Stimulated activated CD4-positive, alpha-beta T cell treated with anti-CD3 and anti-CD28 coated beads, TNF-alpha, amount 100 ng/mL, for 24 hours (primary cell): ENCODE measurements around the gene OXCT2.

Experiments
- DNase-seq, 3 experiments: peaks; one replicate each; pipeline ENCODE4 v3.0.0-alpha.2; 2020; ENCODE audit warnings: low read depth in 3 of 3

OXCT2 gene

GRCh38 chr1:39733161-39733560, 38.0 kb downstream of the OXCT2 start:
- no peak for DNase-seq

DNA sequence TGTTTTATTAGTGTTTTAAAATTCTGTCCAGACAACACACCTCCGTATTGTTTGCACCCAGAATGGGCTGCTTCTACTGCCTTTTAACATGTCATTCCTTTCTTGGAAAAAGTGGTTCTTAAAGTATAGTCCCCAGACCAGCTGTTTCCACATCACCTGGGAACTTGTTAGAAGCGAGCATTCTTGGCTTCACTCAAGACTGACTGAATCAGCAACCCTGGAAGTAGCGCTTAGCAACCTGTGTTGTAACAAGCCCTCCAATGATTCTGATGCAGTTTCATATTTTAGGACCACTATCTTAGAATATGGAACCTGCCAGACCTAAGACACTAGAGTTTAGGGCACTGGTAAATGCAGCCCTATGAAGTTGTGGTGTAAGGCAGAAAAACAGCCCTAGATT, 38.4 kb downstream of the OXCT2 start:
- no peak for DNase-seq

DNA sequence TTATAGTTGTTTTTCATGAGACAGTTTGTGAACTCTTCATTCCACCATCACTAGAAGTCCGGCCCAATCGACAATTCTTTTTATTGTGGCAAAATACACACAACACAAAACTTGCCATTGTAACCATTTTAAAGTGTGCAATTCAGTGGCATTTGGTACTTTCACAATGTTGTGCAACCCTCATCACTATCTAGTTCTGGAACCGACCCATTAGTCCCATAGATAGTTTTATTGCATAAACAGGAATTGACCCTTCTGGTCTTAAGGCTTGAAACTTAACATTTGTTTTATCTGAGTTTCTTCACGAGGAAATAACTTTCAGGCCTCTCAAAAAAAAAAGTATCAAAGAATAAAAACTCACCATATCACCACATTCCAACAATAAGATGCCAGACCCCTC, 41.3 kb downstream of the OXCT2 start:
- no peak for DNase-seq

DNA sequence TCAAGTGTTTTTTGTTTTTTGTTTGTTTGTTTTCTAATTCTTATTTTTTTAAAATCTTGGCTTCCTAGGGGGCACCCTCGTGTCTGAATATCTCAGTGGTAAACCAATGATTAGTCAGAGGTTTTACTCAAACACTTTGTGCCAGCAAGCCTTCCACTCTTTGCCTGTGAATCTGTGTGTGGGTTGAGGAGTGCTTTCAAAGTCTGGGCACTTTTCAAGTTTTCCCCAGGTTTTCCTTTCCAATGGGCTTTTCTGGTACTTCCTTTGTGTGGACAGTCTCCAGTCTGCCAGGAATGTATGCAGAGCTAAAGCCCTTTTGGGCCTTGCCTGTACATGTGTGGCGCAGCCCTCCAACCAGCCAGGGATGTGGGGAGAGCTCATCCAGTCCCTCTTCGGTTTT, 42.1 kb downstream of the OXCT2 start:
- no peak for DNase-seq

DNA sequence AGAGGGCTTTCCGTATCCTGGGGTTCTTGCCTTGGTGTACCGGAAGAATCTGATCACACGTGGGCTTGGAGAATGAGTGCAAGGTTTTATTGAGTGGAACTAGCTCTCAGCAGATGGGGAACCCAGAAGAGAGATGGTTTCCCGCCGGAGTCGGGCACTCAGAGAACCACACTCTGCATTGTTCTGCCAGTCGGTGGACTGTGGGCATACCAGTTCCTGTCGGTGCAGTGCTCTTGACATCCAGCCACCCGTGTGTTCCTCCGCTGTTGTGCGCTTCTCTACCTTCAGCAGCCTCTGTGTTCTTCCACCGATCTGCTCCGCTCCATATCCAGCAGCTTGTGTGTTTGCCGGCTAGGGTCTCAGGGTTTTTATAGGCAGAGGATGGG, 43.2 kb downstream of the OXCT2 start:
- no peak for DNase-seq

GRCh38 chr1:39727221-39727931, 43.8 kb downstream of the OXCT2 start:
- no peak for DNase-seq

- no peak for DNase-seq
These were observed 44.5 kb downstream of the OXCT2 start for GRCh38 chr1:39726600-39726999.

- no peak for DNase-seq
These were observed 48.7 kb downstream of the OXCT2 start for GRCh38 chr1:39722495-39722894.

DNA sequence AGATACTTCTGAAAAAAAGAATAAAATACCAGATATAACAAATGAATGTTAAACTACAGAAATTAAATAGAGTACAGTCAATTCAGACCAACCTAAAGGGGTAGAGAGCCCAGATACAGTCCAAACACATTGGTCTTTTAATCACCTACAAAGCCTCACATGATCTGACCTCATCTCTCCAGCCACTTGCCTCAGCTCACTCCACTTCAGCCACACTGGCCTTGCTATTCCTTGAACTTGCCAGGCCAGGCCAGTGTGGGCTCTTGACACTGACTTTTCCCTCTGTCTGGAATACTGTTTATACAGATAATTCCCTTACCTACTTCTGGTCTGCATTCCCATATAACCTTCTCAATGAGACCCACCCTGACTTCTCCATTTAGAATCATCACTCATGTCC, 49.5 kb downstream of the OXCT2 start:
- no peak for DNase-seq

DNA sequence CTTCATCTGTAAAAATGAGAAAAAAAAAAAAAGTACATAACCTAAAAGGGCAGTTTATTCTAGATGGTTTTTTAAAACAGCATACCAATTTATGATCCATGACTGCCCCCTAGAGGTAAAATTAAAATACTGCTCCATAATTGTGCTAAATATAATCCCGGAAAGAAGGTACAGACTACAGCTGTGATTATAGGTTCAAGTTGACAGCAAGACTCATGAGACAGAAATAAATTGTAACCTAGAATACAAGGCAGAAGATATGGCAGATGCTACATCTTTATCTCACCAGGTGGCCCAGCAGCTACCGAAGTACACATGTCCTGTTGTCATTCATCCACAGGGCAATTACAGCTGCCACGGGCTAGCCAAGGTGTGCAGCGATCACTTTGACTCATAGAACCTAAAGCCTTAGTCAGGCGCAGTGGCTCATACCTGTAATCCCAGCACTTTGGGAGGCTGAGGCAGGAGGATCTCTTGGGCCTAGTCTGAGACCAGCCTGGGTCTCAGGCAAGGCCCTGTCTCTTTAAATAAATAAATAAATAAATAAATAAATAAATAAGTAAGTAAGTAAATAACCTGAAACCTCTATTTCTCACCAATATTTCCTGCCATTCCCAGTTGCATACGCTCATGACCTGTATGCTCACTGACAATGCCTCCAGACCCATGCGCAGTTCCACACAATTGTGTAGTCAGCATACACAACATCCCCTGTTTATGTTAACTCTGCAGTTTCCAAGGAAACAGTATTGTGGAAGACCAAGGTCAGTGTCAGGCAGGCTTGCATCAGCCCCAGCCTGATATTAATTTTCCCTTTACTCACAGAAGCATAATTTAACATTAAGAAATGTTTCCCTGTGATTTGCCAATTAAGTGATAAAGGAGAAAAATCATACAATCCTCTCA, 50.8 kb downstream of the OXCT2 start:
- no peak for DNase-seq
